ENCODE measurements around the gene LCE7A. TPM values are rescaled to one million over a fixed set of nuclear protein-coding genes. Genes with fewer than 3 reads are reported as not detected.

The LCE7A gene
- total RNA-seq, 1 experiment from 2014 or later, result not detected

DNA sequence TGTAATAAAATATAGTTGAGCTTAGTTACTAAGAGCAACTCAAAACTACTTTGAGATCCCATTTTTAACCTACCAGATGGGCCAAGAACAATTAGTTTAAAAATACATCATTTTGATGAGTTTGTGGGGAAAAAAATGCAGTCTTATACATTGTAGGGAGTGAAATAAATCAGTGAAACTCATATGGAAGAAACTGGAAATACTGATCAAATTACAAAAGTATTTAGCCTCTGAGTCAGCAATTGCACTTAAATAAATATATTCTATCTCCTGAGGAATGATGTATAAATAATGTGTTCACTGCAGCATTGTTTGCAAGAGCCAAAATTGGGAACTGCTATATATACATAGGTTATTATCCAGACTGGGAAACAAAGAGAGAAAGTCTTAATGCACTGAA, 13.7 kb downstream of the LCE7A start:
- DNase-seq (ENCODE audit: low read depth, low spot score), result no peak
- in situ Hi-C loops (cut with HindIII; ENCODE audit: low pct_unique_long_range_greater_than_20kb, low sequenced_read_pairs), result no loop called here

DNA sequence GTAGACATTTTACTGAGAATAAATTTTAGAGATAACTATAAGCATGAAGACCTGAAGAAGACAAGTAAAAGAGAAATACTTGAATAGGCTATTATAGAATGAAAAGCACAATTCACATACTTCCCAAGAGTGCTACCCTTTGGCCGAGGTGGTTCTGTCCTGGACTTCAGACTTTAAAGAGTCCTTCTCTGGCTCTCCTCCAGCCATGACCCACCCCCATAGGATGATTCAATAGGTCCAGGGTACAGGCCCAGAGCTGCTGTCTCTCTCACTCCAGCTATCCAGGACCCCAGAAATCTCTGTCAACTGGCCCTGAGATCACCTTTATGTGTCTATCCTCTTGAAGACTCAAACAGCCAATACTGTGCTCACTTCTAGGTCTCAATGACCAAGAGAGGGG, 17.0 kb downstream of the LCE7A start:
- no peak for DNase-seq (ENCODE audit: low read depth, low spot score)
- in situ Hi-C loops (cut with HindIII; ENCODE audit: low pct_unique_long_range_greater_than_20kb, low sequenced_read_pairs), result no loop called here

- DNase-seq (ENCODE audit: low read depth, low spot score), result peak; percentile 84
- in situ Hi-C loops (cut with HindIII; ENCODE audit: low pct_unique_long_range_greater_than_20kb, low sequenced_read_pairs), result no loop called here
Observed at GRCh38 chr1:152878042-152878441, 18.2 kb downstream of the LCE7A start, which contains the start of gene SMCP. TSS of gene SMCP (plus strand) at chr1:152878322. CDS start at chr1:152884423, 6,101 bp downstream.

GRCh38 chr1:152879559-152880198, 19.9 kb downstream of the LCE7A start:
- in situ Hi-C loops (cut with HindIII; ENCODE audit: low pct_unique_long_range_greater_than_20kb, low sequenced_read_pairs), result no loop called here
- no peak for DNase-seq (ENCODE audit: low read depth, low spot score)

- in situ Hi-C loops (cut with HindIII; ENCODE audit: low pct_unique_long_range_greater_than_20kb, low sequenced_read_pairs), result no loop called here
- DNase-seq (ENCODE audit: low read depth, low spot score), result no peak
Observed at GRCh38 chr1:152880316-152880715, 20.5 kb downstream of the LCE7A start.

DNA sequence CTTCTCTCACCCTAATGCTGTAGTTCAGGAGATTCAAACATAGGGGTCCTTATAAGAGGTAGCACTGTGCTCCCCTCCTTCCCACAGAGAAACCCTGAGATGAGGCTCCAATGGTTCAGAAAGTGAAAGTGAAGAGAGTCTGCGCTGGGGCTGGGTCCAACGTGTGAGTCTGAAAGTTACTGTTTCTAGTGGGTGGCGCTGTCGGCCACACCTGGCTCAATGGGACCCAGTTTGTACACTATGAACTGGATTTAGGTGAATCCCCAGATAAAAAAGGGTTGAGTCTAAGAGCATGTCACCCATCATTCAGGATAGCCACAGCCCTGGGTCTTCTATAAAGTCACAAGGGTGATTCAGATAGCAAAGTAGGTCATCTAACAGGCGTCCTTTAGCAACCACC, 21.1 kb downstream of the LCE7A start:
- DNase-seq (ENCODE audit: low read depth, low spot score), result no peak
- in situ Hi-C loops (cut with HindIII; ENCODE audit: low pct_unique_long_range_greater_than_20kb, low sequenced_read_pairs), result no loop called here

DNA sequence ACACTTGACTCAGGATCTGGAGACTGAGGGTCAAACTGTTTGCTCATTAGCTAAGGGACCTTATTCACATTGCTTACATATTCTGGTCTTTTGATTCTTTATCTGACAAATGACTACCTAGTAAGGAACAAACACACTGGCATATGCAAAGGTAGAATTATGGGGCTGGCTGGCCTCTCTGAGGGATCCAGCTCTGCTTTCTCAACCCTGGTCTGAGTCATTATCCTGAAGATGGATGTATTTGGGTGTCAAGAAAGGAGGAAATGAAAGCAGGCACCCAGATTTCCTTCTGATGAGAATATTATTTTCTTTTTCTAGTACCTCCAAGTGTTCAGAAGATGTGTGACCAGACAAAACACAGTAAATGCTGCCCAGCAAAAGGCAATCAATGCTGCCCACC, 24.3 kb downstream of the LCE7A start:
- no peak for DNase-seq (ENCODE audit: low read depth, low spot score)
- in situ Hi-C loops (cut with HindIII; ENCODE audit: low pct_unique_long_range_greater_than_20kb, low sequenced_read_pairs), result no loop called here

- no peak for DNase-seq (ENCODE audit: low read depth, low spot score)
- in situ Hi-C loops (cut with HindIII; ENCODE audit: low pct_unique_long_range_greater_than_20kb, low sequenced_read_pairs), result no loop called here
Observed at GRCh38 chr1:152884506-152884905, 24.7 kb downstream of the LCE7A start.

GRCh38 chr1:152884966-152885624, 25.3 kb downstream of the LCE7A start:
- peak; percentile 48 for DNase-seq (ENCODE audit: low read depth, low spot score)
- in situ Hi-C loops (cut with HindIII; ENCODE audit: low pct_unique_long_range_greater_than_20kb, low sequenced_read_pairs), result no loop called here

GRCh38 chr1:152886085-152886484, 26.3 kb downstream of the LCE7A start:
- in situ Hi-C loops (cut with HindIII; ENCODE audit: low pct_unique_long_range_greater_than_20kb, low sequenced_read_pairs), result no loop called here
- no peak for DNase-seq (ENCODE audit: low read depth, low spot score)

DNA sequence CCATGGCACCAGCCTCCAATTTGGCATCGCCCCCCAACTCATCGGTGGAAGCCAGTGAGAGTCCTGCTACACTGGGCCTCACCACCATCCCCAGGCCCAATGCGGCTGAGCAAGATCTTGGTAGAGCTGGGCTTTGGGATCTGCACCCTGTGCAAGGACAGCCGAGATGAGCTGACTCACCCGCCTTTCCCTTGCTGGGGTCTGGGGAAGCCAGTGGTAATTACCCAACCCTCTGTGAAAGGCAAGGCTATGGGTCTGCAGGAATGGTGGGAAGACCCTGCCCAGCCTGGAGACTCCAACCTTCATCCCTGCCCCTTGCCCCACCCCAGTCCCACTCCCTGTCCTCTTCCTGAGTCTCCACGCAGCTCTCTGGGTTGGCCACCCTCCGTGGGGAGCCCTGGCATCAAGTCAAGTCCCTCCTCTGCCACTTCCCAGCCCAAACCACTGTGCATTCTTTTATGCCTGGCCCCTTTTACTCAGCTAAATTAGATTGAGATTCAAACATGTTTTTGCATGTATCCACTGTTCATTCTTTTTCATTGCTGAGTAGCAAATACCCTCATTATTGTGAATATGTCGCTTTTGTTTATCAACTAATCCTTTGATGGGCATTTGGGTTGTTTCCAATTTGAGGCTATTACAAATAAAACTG, 27.1 kb downstream of the LCE7A start:
- DNase-seq (ENCODE audit: low read depth, low spot score), result no peak

DNA sequence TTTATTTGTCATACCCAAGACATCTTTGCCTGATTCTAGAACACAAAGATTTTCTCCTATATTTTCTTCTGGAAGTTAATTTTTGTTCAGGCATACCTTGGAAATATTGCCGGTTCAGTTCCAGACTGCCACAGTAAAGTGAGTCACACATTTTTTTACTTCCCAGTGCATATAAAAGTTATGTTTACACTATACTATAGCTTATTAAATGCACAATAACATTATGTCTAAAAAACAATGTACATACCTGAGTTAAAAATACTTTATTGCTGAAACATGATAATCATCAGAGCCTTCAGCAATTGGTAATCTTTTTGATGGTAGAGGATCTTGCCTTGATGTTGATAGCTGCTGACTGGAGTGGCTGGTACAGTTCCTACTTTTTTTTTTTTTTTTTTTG, 28.3 kb downstream of the LCE7A start:
- in situ Hi-C loops (cut with HindIII; ENCODE audit: low pct_unique_long_range_greater_than_20kb, low sequenced_read_pairs), result no loop called here
- DNase-seq (ENCODE audit: low read depth, low spot score), result no peak

More for the DNA sequence above, 27.1 kb downstream of the LCE7A start:
- in situ Hi-C loops (cut with HindIII; ENCODE audit: low pct_unique_long_range_greater_than_20kb, low sequenced_read_pairs), result no loop called here

- no peak for DNase-seq (ENCODE audit: low read depth, low spot score)
- in situ Hi-C loops (cut with HindIII; ENCODE audit: low pct_unique_long_range_greater_than_20kb, low sequenced_read_pairs), result no loop called here
Observed at GRCh38 chr1:152899027-152899426, 39.2 kb downstream of the LCE7A start.

DNA sequence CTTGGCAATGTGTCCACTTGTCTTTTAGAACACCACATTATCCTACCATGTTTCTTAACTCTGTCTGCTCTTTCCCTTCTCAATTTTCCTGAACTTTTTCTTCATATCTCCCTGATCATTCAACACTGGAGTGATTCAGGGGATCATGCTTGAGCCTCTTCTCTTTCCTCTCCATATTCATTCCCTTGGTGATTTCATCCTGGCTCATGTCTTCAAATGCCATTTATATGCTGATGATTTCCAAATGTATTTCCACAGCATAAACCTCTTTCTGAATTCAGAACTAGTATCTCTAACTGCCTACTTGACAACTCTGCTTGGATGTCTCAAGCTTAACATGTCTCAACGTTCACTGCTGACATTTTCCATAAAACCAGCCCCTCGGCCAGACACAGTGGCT, 40.1 kb downstream of the LCE7A start:
- in situ Hi-C loops (cut with HindIII; ENCODE audit: low pct_unique_long_range_greater_than_20kb, low sequenced_read_pairs), result no loop called here
- DNase-seq (ENCODE audit: low read depth, low spot score), result no peak

DNA sequence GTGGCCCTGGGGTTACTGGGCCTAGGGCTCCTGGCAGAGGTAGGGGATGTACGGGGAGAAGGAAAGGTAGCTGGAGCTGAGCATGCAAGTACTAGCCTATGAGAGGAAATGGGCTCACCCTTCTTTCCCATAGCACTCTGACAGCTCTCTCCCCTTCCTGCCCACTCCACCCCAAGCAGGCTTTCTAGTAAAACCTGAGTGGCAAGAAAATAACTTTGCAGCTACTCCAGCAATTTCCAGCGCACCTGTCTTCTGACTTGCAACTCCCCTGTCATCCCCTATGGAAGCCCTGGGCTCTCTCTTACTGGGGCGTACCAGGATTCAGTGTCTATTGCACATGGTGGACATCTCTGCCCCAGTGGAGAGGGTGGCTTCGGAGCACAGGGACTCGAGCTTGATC, 41.8 kb downstream of the LCE7A start:
- DNase-seq (ENCODE audit: low read depth, low spot score), result no peak
- in situ Hi-C loops (cut with HindIII; ENCODE audit: low pct_unique_long_range_greater_than_20kb, low sequenced_read_pairs), result no loop called here

DNA sequence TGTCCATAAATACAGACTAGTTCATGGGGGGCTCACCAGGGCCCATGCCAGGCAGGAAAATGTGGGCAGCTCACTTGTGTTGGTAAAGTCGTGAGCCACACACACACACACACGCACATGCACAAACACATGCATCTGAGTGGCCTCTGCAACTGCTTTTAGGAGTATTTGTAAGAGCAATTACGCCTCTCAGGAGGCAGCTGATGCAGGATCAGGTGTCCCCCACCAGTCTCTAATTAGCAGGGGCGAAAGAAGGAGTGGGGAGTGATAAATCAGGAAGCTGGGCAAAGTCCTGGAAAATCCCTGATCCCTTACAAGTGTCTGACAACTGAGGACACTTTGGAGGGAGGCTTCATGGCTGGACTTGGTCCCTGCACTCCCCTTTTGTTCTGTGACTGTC, 42.8 kb downstream of the LCE7A start:
- in situ Hi-C loops (cut with HindIII; ENCODE audit: low pct_unique_long_range_greater_than_20kb, low sequenced_read_pairs), result no loop called here
- DNase-seq (ENCODE audit: low read depth, low spot score), result no peak

GRCh38 chr1:152904688-152905440, 45.1 kb downstream of the LCE7A start:
- DNase-seq (ENCODE audit: low read depth, low spot score), result no peak
- in situ Hi-C loops (cut with HindIII; ENCODE audit: low pct_unique_long_range_greater_than_20kb, low sequenced_read_pairs), result no loop called here

GRCh38 chr1:152906023-152906565, 46.3 kb downstream of the LCE7A start:
- in situ Hi-C loops (cut with HindIII; ENCODE audit: low pct_unique_long_range_greater_than_20kb, low sequenced_read_pairs), result no loop called here
- DNase-seq (ENCODE audit: low read depth, low spot score), result no peak

All from SK-MEL-5 (cell line).